Endometrial microvascular endothelial cells (primary cell): ENCODE measurements around the gene YTHDF1. TPM values are rescaled to one million over a fixed set of nuclear protein-coding genes. Genes with fewer than 3 reads are reported as not detected.

ENCODE experiments used
- in situ Hi-C: cut with HindIII; loops from 2 replicates; pipeline ENCODE4 v1.10.0; 2017; ENCODE audit warnings: low sequenced_read_pairs, low pct_unique_long_range_greater_than_20kb; ENCODE audit errors: inconsistent ontology term
- total RNA-seq: library from RNA; depleted of rRNA; stranded (reverse); fragments of >200 nt; gene quantifications from one replicate; pipeline ENCODE4 v1.2.3, GENCODE V29; 2015; ENCODE audit errors: inconsistent ontology term

Gene YTHDF1
- total RNA-seq, 1 donor from 2014 or later, result 37.3 TPM

- in situ Hi-C loops, result no loop called here
Measured at GRCh38 chr20:63153254-63154221, 62.4 kb downstream of the YTHDF1 start.

GRCh38 chr20:63152322-63153253, 63.3 kb downstream of the YTHDF1 start:
- in situ Hi-C loops, result no loop called here

- in situ Hi-C loops, result no loop called here
Measured at GRCh38 chr20:63151554-63152321, 64.2 kb downstream of the YTHDF1 start.

- in situ Hi-C loops, result no loop called here
Measured at GRCh38 chr20:63150911-63151531, 64.9 kb downstream of the YTHDF1 start.

- in situ Hi-C loops, result no loop called here
Measured at GRCh38 chr20:63150391-63150898, 65.5 kb downstream of the YTHDF1 start.

- in situ Hi-C loops, result no loop called here
Measured at GRCh38 chr20:63149531-63150192, 66.3 kb downstream of the YTHDF1 start.

GRCh38 chr20:63148696-63149095, 67.2 kb downstream of the YTHDF1 start:
- in situ Hi-C loops, result no loop called here

DNA sequence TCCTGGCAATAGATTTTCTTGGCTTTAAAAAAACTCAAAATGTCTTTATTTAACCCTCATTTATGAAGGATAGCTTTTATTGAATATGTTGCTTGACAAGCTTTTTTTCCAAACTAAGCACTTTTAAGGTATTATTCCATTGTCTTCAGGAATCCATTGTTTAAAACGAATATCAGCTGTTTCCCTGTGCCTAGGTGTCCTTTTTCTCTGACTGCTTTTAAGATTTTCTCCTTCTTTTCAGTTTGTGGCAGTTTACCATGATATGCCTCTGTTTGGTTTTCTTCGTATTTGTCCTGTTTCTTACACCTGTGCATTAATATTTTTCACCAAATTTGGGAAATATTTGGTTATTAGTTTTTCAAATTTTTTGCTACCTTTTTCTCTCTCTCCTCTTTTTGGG, 68.4 kb downstream of the YTHDF1 start:
- in situ Hi-C loops, result no loop called here

Other genes with a start within 250 kb of the YTHDF1 start
- gene BHLHE23, start 209.2 kb downstream of the YTHDF1 start, total RNA-seq, result not detected
- gene BIRC7, start 19.8 kb upstream of the YTHDF1 start, total RNA-seq, result not detected
- gene NKAIN4, start 38.3 kb upstream of the YTHDF1 start, total RNA-seq, result not detected
- 51.9 TPM for gene ARFGAP1, start 56.7 kb upstream of the YTHDF1 start, total RNA-seq
- not detected for gene COL20A1, start 77.1 kb upstream of the YTHDF1 start, total RNA-seq
- not detected for gene CHRNA4, start 145.2 kb upstream of the YTHDF1 start, total RNA-seq